K562 (cell line): ENCODE results near the gene ZNF316. TPM values are rescaled to one million over a fixed set of nuclear protein-coding genes. Genes with fewer than 3 reads are reported as not detected.
A peak's percentile ranks its signal among the peaks of the same experiment; 100 is the strongest.

Experiments
- ELF1 ChIP-seq: fragments of 200-800 bp; sonication (Bioruptor generic); IDR thresholded peaks from 2 replicates; pipeline ENCODE4 v1.6.1; 2016; ENCODE audit warnings: missing genetic modification characterization, missing compliant biosample characterization
- ESRRA ChIP-seq: fragments of 450-650 bp; IDR thresholded peaks from 2 replicates; pipeline ENCODE4 v1.6.1; 2014; ENCODE audit warnings: low read depth, mild to moderate bottlenecking, moderate library complexity, borderline replicate concordance
- ETV6 ChIP-seq, 3 experiments: fragments of 150-350 bp in 1 of 3; sonication (generic) in 1 of 3; formaldehyde crosslinking in 1 of 3; IDR thresholded peaks; 2 replicates each; pipeline versions ENCODE4 v1.6.1 to v1.8.0; 2014 to 2022; ENCODE audit warnings: borderline replicate concordance in 2 of 3, low read depth in 2 of 3, antibody characterized with exemption in 1 of 3, low read length in 1 of 3, mild to moderate bottlenecking in 1 of 3, missing genetic modification reagents in 1 of 3
- HDAC3 ChIP-seq: fragments of 450-650 bp; IDR thresholded peaks from 2 replicates; pipeline ENCODE4 v1.6.1; 2018; ENCODE audit warnings: borderline replicate concordance, mild to moderate bottlenecking, moderate library complexity; ENCODE audit not compliant: partially characterized antibody
- HDAC8 ChIP-seq: fragments of 450-650 bp; IDR thresholded peaks from 2 replicates; pipeline ENCODE4 v1.6.1; 2016; ENCODE audit warnings: mild to moderate bottlenecking, missing genetic modification characterization, moderate library complexity, missing compliant biosample characterization
- NFE2L1 ChIP-seq: fragments of 450-650 bp; IDR thresholded peaks from 2 replicates; pipeline ENCODE4 v1.6.1; 2016; ENCODE audit warnings: missing genetic modification characterization, low read depth, mild to moderate bottlenecking, missing compliant biosample characterization, moderate library complexity, borderline replicate concordance
- PHF21A ChIP-seq: fragments of 450-650 bp; IDR thresholded peaks from 2 replicates; pipeline ENCODE4 v1.6.1; 2017; ENCODE audit warnings: low read depth, borderline replicate concordance
- POLR2A ChIP-seq: fragments of 450-650 bp; conservative IDR thresholded peaks from 2 replicates; pipeline ENCODE4 v1.6.1; 2016
- RAD51 ChIP-seq: fragments of 450-650 bp; IDR thresholded peaks from 2 replicates; pipeline ENCODE4 v1.7.1; 2016; ENCODE audit warnings: low read depth, mild to moderate bottlenecking, borderline replicate concordance
- RNF2 ChIP-seq: sonication (generic); IDR thresholded peaks from 2 replicates; pipeline ENCODE4 v1.6.1; 2016
- SP2 ChIP-seq: IDR thresholded peaks from 2 replicates; pipeline ENCODE4 v1.6.1; 2011; ENCODE audit warnings: mild to moderate bottlenecking, low read depth, low read length, moderate library complexity; ENCODE audit not compliant: poor library complexity, severe bottlenecking; ENCODE audit errors: extremely low read depth
- SRSF1 ChIP-seq: fragments of 200-400 bp; formaldehyde crosslinking; IDR thresholded peaks from 2 replicates; pipeline ENCODE4 v1.6.1; 2017; ENCODE audit warnings: mild to moderate bottlenecking, low read depth, low read length, moderate library complexity
- ZNF41 ChIP-seq: fragments of 250-450 bp; sonication (Bioruptor Pico); conservative IDR thresholded peaks from 2 replicates; pipeline ENCODE4 v1.4.0; 2020; ENCODE audit warnings: mild to moderate bottlenecking
- ZNF431 ChIP-seq: sonication (generic); formaldehyde crosslinking; IDR thresholded peaks from 2 replicates; pipeline ENCODE4 v1.8.0; 2022; ENCODE audit warnings: mild to moderate bottlenecking, missing genetic modification reagents
- ZNF444 ChIP-seq: fragments of 250-450 bp; sonication (Bioruptor Pico); IDR thresholded peaks from 2 replicates; pipeline ENCODE4 v1.4.0; 2020; ENCODE audit warnings: mild to moderate bottlenecking, moderate library complexity
- ZNF551 ChIP-seq: fragments of 250-450 bp; sonication (Bioruptor Pico); IDR thresholded peaks from 2 replicates; pipeline ENCODE4 v1.5.0; 2021; ENCODE audit warnings: mild to moderate bottlenecking, moderate library complexity
- ZNF586 ChIP-seq: fragments of 450-650 bp; formaldehyde crosslinking; conservative IDR thresholded peaks from 2 replicates; pipeline ENCODE4 v1.4.0; 2020; ENCODE audit warnings: mild to moderate bottlenecking, moderate library complexity
- ZSCAN29 ChIP-seq: fragments of 450-650 bp; IDR thresholded peaks from 2 replicates; pipeline ENCODE4 v1.6.1; 2017
- polyA plus RNA-seq, 8 experiments: library from polyadenylated mRNA; depleted of rRNA in 4 of 8; stranded (reverse) in 5 of 8; unstranded in 3 of 8; fragments of >200 nt; fragmentation: Nextera tagmentation in 2 of 8; fragmentation: Illumina TruSeq in 1 of 8; extraction: Ambion mirVana in 2 of 8; extraction: Trizol in 1 of 8; gene quantifications; 2 replicates each; pipeline versions ENCODE4 v1.2.1 to v1.2.3, GENCODE V29; 2011 to 2014; ENCODE audit warnings: inconsistent platforms in 1 of 8, missing spikeins in 1 of 8
- total RNA-seq, 7 experiments: library from RNA; depleted of rRNA in 6 of 7; stranded (reverse); fragments of >200 nt in 6 of 7; fragmentation: Illumina TruSeq in 2 of 7; extraction: Trizol in 2 of 7; gene quantifications; 2 replicates each; pipeline versions ENCODE4 v1.2.1 to v1.2.3, GENCODE V29; 2011 to 2021; ENCODE audit warnings: low replicate concordance in 1 of 7
- TF ChIP-seq, protein P1 (sequence below): sonication (generic); formaldehyde crosslinking; IDR thresholded peaks from 2 replicates; pipeline ENCODE4 v1.8.1; 2022; ENCODE audit warnings: missing genetic modification reagents
- TF ChIP-seq, protein P2 (sequence below): sonication (generic); formaldehyde crosslinking; IDR thresholded peaks from 2 replicates; pipeline ENCODE4 v1.8.0; 2022; ENCODE audit warnings: mild to moderate bottlenecking, missing genetic modification reagents

The ZNF316 gene
- total and polyA plus RNA-seq, 9 of the 15 experiments (the other 6 are each of a cell fraction or from before 2014, with no cell fraction given) = 0.10 to 34.0 (median 8.6) TPM

DNA sequence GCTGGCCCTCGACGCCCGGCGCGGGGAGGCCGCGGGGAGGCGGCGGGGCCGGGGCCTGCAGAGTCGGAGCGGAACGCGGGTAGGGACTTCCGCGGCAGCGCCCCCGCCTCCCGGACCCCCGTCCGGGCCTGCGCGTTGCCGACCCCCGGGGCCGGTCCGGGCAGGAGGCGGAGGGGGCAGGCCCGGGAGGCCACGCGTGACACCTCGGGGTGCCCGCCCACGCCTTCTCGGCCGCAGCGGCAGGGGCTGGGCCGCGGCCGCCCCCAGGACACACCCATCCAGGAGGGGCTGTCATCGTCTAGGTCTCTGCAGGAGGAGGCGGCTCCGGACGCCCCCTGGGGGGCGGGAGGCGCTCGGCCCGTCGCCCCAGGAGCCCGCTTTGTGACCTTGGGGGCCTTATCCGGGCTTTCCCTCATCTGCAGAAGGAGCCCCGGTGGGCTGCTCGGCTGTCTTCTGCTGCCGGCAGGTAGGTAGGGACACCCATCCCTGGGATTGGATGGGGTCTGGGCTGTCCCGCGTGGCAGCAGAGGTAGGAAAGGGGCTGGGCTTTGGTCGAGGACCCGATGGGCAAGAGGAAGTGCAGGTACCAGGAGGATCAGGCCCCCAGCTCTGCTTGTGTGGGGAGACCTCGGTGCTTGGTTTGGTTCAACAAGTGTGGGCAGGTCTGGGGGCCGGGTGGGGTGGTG is 569 bp downstream of the ZNF316 start (continued):
- TF ChIP-seq NFE2L1 (no peak), RAD51 (no peak), HDAC3 (no peak), SP2 (peak; percentile 54), SRSF1 (no peak), PHF21A (0 out of 2 replicates have a peak, but pooled peaks have one; percentile 57), ELF1 (no peak), ZNF586 (CRISPR knock-in tag) (no peak), ETV6 (IDR thresholded peaks at IDR 0.05; ENCODE audit: borderline replicate concordance in 1 of 2, low read depth in 2 of 2, low read length in 1 of 2) (no peak), ETV6 (CRISPR knock-in tag; IDR thresholded peaks at IDR 0.05; ENCODE audit: borderline replicate concordance) (no peak), ZNF444 (CRISPR knock-in tag) (no peak), ZNF551 (no peak), ZNF431 (CRISPR knock-in tag) (no peak), HDAC8 (tag) (no peak), POLR2A (no peak; the same call in 1 of the 2 replicates), ESRRA (peak; percentile 98), ZSCAN29 (no peak), ZNF41 (CRISPR knock-in tag) (no peak), RNF2 (peak; percentile 29; the same call in 1 of the 2 replicates)
- TF ChIP-seq, protein P1, sequence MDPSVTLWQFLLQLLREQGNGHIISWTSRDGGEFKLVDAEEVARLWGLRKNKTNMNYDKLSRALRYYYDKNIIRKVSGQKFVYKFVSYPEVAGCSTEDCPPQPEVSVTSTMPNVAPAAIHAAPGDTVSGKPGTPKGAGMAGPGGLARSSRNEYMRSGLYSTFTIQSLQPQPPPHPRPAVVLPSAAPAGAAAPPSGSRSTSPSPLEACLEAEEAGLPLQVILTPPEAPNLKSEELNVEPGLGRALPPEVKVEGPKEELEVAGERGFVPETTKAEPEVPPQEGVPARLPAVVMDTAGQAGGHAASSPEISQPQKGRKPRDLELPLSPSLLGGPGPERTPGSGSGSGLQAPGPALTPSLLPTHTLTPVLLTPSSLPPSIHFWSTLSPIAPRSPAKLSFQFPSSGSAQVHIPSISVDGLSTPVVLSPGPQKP (CRISPR knock-in tag) = no peak
- TF ChIP-seq, protein P2, sequence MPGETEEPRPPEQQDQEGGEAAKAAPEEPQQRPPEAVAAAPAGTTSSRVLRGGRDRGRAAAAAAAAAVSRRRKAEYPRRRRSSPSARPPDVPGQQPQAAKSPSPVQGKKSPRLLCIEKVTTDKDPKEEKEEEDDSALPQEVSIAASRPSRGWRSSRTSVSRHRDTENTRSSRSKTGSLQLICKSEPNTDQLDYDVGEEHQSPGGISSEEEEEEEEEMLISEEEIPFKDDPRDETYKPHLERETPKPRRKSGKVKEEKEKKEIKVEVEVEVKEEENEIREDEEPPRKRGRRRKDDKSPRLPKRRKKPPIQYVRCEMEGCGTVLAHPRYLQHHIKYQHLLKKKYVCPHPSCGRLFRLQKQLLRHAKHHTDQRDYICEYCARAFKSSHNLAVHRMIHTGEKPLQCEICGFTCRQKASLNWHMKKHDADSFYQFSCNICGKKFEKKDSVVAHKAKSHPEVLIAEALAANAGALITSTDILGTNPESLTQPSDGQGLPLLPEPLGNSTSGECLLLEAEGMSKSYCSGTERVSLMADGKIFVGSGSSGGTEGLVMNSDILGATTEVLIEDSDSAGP (CRISPR knock-in tag) = no peak
